Activated CD4-positive, alpha-beta T cell treated with anti-CD3 and anti-CD28 coated beads, Interleukin-2, Interleukin-6, amounts not matched to agents 100 ng/mL and 50 ng/mL, durations not matched to agents 16 hours and 8 hours (primary cell): ENCODE data around the gene MRPL42.
"Not testable (repeated sequence)": the region's sequence is repeated elsewhere in the genome, so short reads cannot be mapped to it uniquely, and the experiment has no call there.

ENCODE experiments used
- DNase-seq: peaks from one replicate; pipeline ENCODE4 v3.0.0-alpha.2; 2020

The MRPL42 gene

GRCh38 chr12:93447555-93448290, 19.6 kb upstream of the MRPL42 start:
- DNase-seq: no peak

- no peak for DNase-seq
These were observed 18.5 kb upstream of the MRPL42 start for GRCh38 chr12:93448796-93449195.

- DNase-seq: no peak
These were observed 18.0 kb upstream of the MRPL42 start for GRCh38 chr12:93449277-93449676.

GRCh38 chr12:93451423-93452158, 15.7 kb upstream of the MRPL42 start:
- no peak for DNase-seq

GRCh38 chr12:93453633-93454032, 13.7 kb upstream of the MRPL42 start:
- no peak for DNase-seq

GRCh38 chr12:93456077-93456476, 11.2 kb upstream of the MRPL42 start:
- no peak for DNase-seq

GRCh38 chr12:93459097-93459496, 8.2 kb upstream of the MRPL42 start:
- no peak for DNase-seq

- DNase-seq: no peak
These were observed 7.3 kb upstream of the MRPL42 start for GRCh38 chr12:93460003-93460402.

- no peak for DNase-seq
These were observed 6.4 kb upstream of the MRPL42 start for GRCh38 chr12:93460902-93461301.

GRCh38 chr12:93461503-93461902, 5.8 kb upstream of the MRPL42 start:
- DNase-seq: no peak

- DNase-seq: no peak
These were observed 1.5 kb upstream of the MRPL42 start for GRCh38 chr12:93465841-93466240.

- no peak for DNase-seq
These were observed 526 bp upstream of the MRPL42 start for GRCh38 chr12:93466625-93467350.

GRCh38 chr12:93468008-93468371, 676 bp downstream of the MRPL42 start:
- DNase-seq: no peak

GRCh38 chr12:93469386-93469785, 2.1 kb downstream of the MRPL42 start:
- no peak for DNase-seq

- no peak for DNase-seq
These were observed 9.2 kb downstream of the MRPL42 start for GRCh38 chr12:93476555-93476954.

- no peak for DNase-seq
These were observed 15.4 kb downstream of the MRPL42 start for GRCh38 chr12:93482721-93483120.

- no peak for DNase-seq
These were observed 16.0 kb downstream of the MRPL42 start for GRCh38 chr12:93483151-93483807.

GRCh38 chr12:93484315-93484981, 17.1 kb downstream of the MRPL42 start:
- DNase-seq: no peak

GRCh38 chr12:93492808-93493207, 25.5 kb downstream of the MRPL42 start:
- not testable (repeated sequence) for DNase-seq

GRCh38 chr12:93494096-93494495, 26.8 kb downstream of the MRPL42 start:
- DNase-seq: no peak

- DNase-seq: no peak
These were observed 30.1 kb downstream of the MRPL42 start for GRCh38 chr12:93497456-93497855.

GRCh38 chr12:93498813-93499212, 31.5 kb downstream of the MRPL42 start:
- not testable (repeated sequence) for DNase-seq

GRCh38 chr12:93500201-93500600, 32.9 kb downstream of the MRPL42 start:
- no peak for DNase-seq
